Smooth muscle cell (in vitro differentiated cells): ENCODE results near the gene PDE4A. TPM values are rescaled to one million over a fixed set of nuclear protein-coding genes. Genes with fewer than 3 reads are reported as not detected.
A peak's percentile ranks its signal among the peaks of the same experiment; 100 is the strongest.

ENCODE experiments used
- DNase-seq: peaks from one replicate; lab custom pipeline; 2025; ENCODE audit not compliant: unreplicated experiment; lab: John Stamatoyannopoulos, UW
- H2AFZ ChIP-seq: fragments of 200-600 bp; sonication (generic); 2 replicates; pipeline ENCODE4 v1.6.0; 2016; ENCODE audit warnings: antibody characterized with exemption, low read depth, mild to moderate bottlenecking
- H3F3A ChIP-seq: fragments of 200-600 bp; sonication (generic); 2 replicates; pipeline ENCODE4 v1.6.0; 2017; ENCODE audit warnings: antibody characterized with exemption, low read depth
- H3K27ac ChIP-seq: fragments of 200-600 bp; sonication (generic); 2 replicates; pipeline ENCODE4 v1.5.1; 2016; ENCODE audit warnings: low read depth, mild to moderate bottlenecking
- H3K27me3 ChIP-seq: fragments of 200-600 bp; sonication (generic); 2 replicates; pipeline ENCODE4 v1.6.1; 2016; ENCODE audit warnings: low read depth, mild to moderate bottlenecking
- H3K36me3 ChIP-seq: fragments of 200-600 bp; sonication (generic); 2 replicates; pipeline ENCODE4 v1.5.1; 2016; ENCODE audit warnings: low read depth
- H3K4me1 ChIP-seq: fragments of 200-600 bp; sonication (generic); 2 replicates; pipeline ENCODE4 v1.5.1; 2016; ENCODE audit warnings: low read depth
- H3K4me2 ChIP-seq: fragments of 200-600 bp; sonication (generic); 2 replicates; pipeline ENCODE4 v1.6.0; 2016; ENCODE audit warnings: mild to moderate bottlenecking
- H3K4me3 ChIP-seq: fragments of 200-600 bp; sonication (generic); 2 replicates; pipeline ENCODE4 v1.5.1; 2016; ENCODE audit warnings: mild to moderate bottlenecking
- H3K79me2 ChIP-seq: fragments of 200-600 bp; sonication (generic); 2 replicates; pipeline ENCODE4 v1.6.0; 2016; ENCODE audit warnings: low read depth, mild to moderate bottlenecking
- H3K9ac ChIP-seq: fragments of 200-600 bp; sonication (generic); 2 replicates; pipeline ENCODE4 v1.6.0; 2016; ENCODE audit warnings: low read depth
- H3K9me3 ChIP-seq: fragments of 200-600 bp; sonication (generic); replicated peaks from 2 replicates; pipeline ENCODE4 v1.5.1; 2016; ENCODE audit warnings: low read depth
- H4K20me1 ChIP-seq: fragments of 200-600 bp; sonication (generic); 2 replicates; pipeline ENCODE4 v1.6.0; 2016; ENCODE audit warnings: low read depth
- CTCF ChIP-seq: fragments of 200-600 bp; sonication (generic); IDR thresholded peaks from 2 replicates; pipeline ENCODE4 v1.5.1; 2017; ENCODE audit warnings: borderline replicate concordance, mild to moderate bottlenecking, antibody characterized with exemption; ENCODE audit not compliant: insufficient read depth, poor library complexity, severe bottlenecking
- WGBS: methylation state at CpG from one replicate; pipeline ENCODE4 v1.1.7; 2016; ENCODE audit warnings: low lambda C conversion rate; 5-methylcytosine and 5-hydroxymethylcytosine counted together
- polyA plus RNA-seq: library from polyadenylated mRNA; unstranded; fragments of >200 nt; fragmentation: Nextera tagmentation; extraction: Ambion mirVana; gene quantifications from 2 replicates; pipeline ENCODE4 v1.2.1, GENCODE V29; 2016
- total RNA-seq: library from RNA; depleted of rRNA; stranded (reverse); fragments of >200 nt; gene quantifications from 2 replicates; pipeline ENCODE4 v1.2.3, GENCODE V29; 2014

PDE4A gene
- total and polyA plus RNA-seq, 2 experiments from 2014 or later, result 2.7 to 16.4 TPM

GRCh38 chr19:10428996-10429381, 8.7 kb downstream of the PDE4A start:
- Histone ChIP-seq H3K9me3 (no peaks in the 10 kb centered on the region), H3K27me3 (peaks cover 12% of the 10 kb centered on the region), H3K9ac (no peak overlapping the region)

GRCh38 chr19:10430505-10431253, 10.3 kb downstream of the PDE4A start:
- DNase-seq, result peak; percentile 16
- WGBS, result 22% methylated on average over 15 of the region's 75 CpGs
- Histone ChIP-seq H3F3A (no peaks in the 10 kb centered on the region), H2AFZ (peak overlapping the region; percentile 82), H3K27me3 (no peaks in the 10 kb centered on the region), H3K4me2 (peak overlapping the region; percentile 84), H3K36me3 (no peaks in the 10 kb centered on the region), H3K9me3 (no peaks in the 10 kb centered on the region), H3K79me2 (no peaks in the 10 kb centered on the region), H3K27ac (no peak overlapping the region), H3K4me3 (peak overlapping the region; percentile 57), H4K20me1 (peaks cover 9% of the 10 kb centered on the region), H3K9ac (no peak overlapping the region), H3K4me1 (peaks cover 7% of the 10 kb centered on the region)
- TF ChIP-seq CTCF, result no peak

More at GRCh38 chr19:10428996-10429381, 8.7 kb downstream of the PDE4A start:
- Histone ChIP-seq H3K27ac (no peak overlapping the region), H3K4me2 (no peak overlapping the region), H3K36me3 (no peaks in the 10 kb centered on the region), H4K20me1 (peaks cover 9% of the 10 kb centered on the region), H3K79me2 (no peaks in the 10 kb centered on the region), H3K4me1 (peaks cover 7% of the 10 kb centered on the region), H3F3A (no peaks in the 10 kb centered on the region), H2AFZ (no peak overlapping the region), H3K4me3 (no peak overlapping the region)
- DNase-seq, result no peak
- TF ChIP-seq CTCF, result no peak
- 86% methylated on average over 5 of the region's 5 CpGs for WGBS

- Histone ChIP-seq H3K79me2 (no peaks in the 10 kb centered on the region), H3K4me2 (peak overlapping the region; percentile 84), H4K20me1 (peaks cover 9% of the 10 kb centered on the region), H3F3A (no peaks in the 10 kb centered on the region), H2AFZ (peak overlapping the region; percentile 62), H3K9ac (no peak overlapping the region), H3K4me3 (peak overlapping the region; percentile 57), H3K4me1 (peaks cover 7% of the 10 kb centered on the region), H3K9me3 (no peaks in the 10 kb centered on the region), H3K36me3 (no peaks in the 10 kb centered on the region), H3K27me3 (no peaks in the 10 kb centered on the region), H3K27ac (no peak overlapping the region)
- no peak for DNase-seq
- WGBS, result 38% methylated on average over 24 of the region's 25 CpGs
- TF ChIP-seq CTCF, result no peak
These were observed 11.1 kb downstream of the PDE4A start for GRCh38 chr19:10431254-10431942.
